Cardiac septum (tissue), 1 donor: ENCODE measurements around the gene CALCB. TPM values are rescaled to one million over a fixed set of nuclear protein-coding genes. Genes with fewer than 3 reads are reported as not detected.

Source experiments
- DNase-seq: peaks from one replicate; pipeline ENCODE4 v3.0.0-alpha.2; 2020; ENCODE audit warnings: low spot score
- intact Hi-C: fragments of 100-400 bp; cut with DNase I; formaldehyde crosslinking; loops from one replicate; pipeline ENCODE4 v1.14.0; 2022
- total RNA-seq: library from RNA; stranded (reverse); fragmentation: NEBNext Ultra II Directional; extraction: Animal tissue kit (Norgen Biotek cat#: 25700); gene quantifications from one replicate; pipeline ENCODE4 v1.2.1, GENCODE V29; 2021
- donor health status: DM: no; HTN: no; CAD: no.

CALCB gene
- total RNA-seq, 1 donor from 2014 or later = not detected

GRCh38 chr11:15071556-15072255, 1.7 kb upstream of the CALCB start:
- intact Hi-C loops = loop anchor here (5.0 to 10.0 kb wide), 2 partner anchors 99 to 537 kb away; partner anchors contain the start of gene CALCA
- DNase-seq = no peak

- intact Hi-C loops = loop anchor here (5.0 to 10.0 kb wide), 2 partner anchors 100 to 538 kb away; partner anchors contain the start of gene CALCA
- no peak for DNase-seq
These were observed 746 bp upstream of the CALCB start for GRCh38 chr11:15072551-15073143.

- intact Hi-C loops = loop anchor here (5.0 to 10.0 kb wide), 3 partner anchors 102 to 540 kb away; partner anchors contain the start of gene CALCA
- DNase-seq = peak; percentile 81
These were observed 1.1 kb downstream of the CALCB start for GRCh38 chr11:15074206-15075161.

DNA sequence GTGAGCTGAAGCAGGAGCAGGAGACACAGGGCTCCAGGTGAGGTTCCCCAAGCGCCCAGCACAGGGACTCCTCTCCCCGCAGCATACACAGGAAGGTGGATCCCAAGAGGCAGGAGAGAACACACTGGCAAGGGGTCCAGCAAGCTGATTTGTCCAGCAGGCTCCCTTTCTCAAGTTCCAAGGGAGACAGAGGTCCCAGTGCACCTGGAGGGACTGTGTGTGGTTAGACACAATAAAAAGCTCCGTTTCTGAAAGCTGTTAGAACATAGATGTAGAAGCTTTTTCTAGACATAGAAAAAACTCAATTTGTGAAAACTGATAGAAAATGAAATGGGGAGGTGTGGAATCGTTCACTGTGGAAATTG, 1.8 kb downstream of the CALCB start:
- DNase-seq = no peak
- intact Hi-C loops = loop anchor here (5.0 to 10.0 kb wide), 2 partner anchors 168 to 540 kb away; no protein-coding TSS in a partner anchor

- no peak for DNase-seq
- intact Hi-C loops = no loop called here
These were observed 17.8 kb downstream of the CALCB start for GRCh38 chr11:15091175-15091574.

GRCh38 chr11:15091625-15092024, 18.2 kb downstream of the CALCB start:
- no peak for DNase-seq
- intact Hi-C loops = no loop called here

- DNase-seq = no peak
- intact Hi-C loops = no loop called here
These were observed 20.0 kb downstream of the CALCB start for GRCh38 chr11:15093432-15093831.

- intact Hi-C loops = no loop called here
- no peak for DNase-seq
These were observed 22.4 kb downstream of the CALCB start for GRCh38 chr11:15095736-15096228.

- intact Hi-C loops = no loop called here
These were observed 24.0 kb downstream of the CALCB start for GRCh38 chr11:15097411-15097810.

DNA sequence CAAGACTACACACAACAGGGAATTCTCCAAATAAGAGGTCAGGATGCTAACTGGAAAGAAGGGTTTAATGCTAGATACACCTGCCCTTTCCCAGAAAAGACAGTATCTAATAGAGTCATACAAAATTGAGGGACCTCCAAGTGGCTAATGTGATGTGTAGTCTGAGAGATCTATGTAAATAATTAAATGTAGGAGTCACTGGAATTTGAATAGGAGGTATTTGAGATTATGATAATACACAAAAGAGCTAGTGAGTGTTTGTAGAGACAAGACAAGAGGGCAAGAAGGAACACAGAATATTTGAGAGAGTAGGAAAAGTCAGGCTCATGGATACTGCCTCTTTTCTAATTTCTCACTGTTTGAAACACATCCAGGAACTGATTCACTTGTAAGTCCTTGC, 25.9 kb downstream of the CALCB start:
- intact Hi-C loops = no loop called here
- no peak for DNase-seq

More at GRCh38 chr11:15097411-15097810, 24.0 kb downstream of the CALCB start:
- no peak for DNase-seq

GRCh38 chr11:15101072-15101709, 27.8 kb downstream of the CALCB start:
- intact Hi-C loops = loop anchor here (1.0 kb wide), 1 partner anchor 107 kb away; no protein-coding TSS in a partner anchor

GRCh38 chr11:15104166-15104565, 30.8 kb downstream of the CALCB start:
- intact Hi-C loops = no loop called here
- DNase-seq = no peak

More at GRCh38 chr11:15101072-15101709, 27.8 kb downstream of the CALCB start:
- DNase-seq = no peak

DNA sequence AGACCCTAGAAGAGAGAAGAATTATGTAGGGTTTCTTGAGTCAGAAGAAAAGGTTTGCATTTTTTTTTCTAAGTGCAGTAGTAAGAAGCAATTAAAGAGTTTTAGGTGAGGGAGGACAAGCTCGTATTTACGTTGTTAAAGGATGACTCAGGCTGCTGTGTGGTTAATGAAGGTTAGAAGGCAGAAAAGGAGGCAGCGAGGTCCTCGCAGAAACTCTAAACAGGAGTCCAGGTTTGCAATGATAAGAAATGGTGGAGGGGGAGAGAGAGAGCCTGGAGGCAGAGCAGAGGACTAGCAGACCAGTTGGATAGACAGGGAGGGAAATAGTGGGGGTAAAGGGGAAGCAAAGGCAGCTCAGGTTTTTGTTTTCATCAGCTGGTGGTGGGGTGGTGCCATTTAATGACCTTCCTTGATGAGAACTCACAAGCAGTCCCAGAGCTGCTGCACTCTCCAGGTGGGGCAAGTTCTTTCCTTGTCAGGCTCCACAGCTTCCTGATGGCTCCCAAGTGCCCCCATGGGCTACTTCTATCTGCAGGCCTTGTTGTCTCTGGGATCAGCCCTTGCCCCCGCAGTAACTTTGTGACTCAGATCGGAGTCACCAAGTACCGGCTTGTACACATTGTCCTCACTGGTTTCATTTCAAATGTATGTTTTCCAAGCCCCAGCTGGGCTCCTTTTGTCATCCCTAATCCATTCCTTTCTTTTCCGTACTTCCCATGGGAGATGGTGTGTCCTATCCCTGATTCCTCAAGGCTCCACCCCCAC, 33.0 kb downstream of the CALCB start:
- intact Hi-C loops = no loop called here
- no peak for DNase-seq

DNA sequence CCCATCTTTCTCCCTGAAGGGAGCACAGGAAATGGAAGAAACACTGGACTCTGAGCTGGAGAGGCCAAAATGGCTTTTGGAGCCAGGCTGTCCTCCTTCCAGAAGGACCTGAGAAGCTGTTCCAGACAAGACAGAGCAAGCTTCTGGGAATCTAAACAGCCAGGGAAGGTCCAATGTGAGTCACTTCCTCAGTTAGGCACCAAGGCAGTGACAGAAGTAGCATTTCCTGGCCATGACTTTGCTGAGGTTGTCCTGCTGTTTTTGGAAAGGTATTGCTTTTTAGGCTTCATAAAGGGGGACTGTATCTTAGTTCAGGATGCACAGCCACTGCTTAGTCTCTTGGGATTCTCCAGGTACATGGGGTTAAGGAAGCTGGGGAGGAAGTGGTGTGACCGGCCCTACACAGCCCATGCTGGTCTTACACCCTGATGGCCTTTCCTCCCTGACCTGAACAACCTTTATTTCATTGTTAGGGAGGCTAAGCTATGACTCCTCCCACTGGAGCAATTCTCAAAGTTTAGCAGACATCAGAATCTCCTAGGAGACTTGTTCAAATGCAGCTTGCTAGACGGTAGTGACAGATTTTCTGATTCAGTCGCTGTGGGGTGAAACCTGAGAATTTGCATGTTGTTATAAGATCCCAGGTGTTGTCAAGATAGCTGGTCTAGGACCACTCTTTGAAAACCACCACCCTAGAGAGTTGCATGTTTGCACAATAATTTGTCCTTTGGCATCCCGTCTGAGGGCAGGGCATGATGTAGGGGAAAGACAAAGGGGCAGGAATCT, 34.5 kb downstream of the CALCB start:
- intact Hi-C loops = no loop called here
- no peak for DNase-seq

- intact Hi-C loops = no loop called here
These were observed 35.3 kb downstream of the CALCB start for GRCh38 chr11:15108592-15109130.

DNA sequence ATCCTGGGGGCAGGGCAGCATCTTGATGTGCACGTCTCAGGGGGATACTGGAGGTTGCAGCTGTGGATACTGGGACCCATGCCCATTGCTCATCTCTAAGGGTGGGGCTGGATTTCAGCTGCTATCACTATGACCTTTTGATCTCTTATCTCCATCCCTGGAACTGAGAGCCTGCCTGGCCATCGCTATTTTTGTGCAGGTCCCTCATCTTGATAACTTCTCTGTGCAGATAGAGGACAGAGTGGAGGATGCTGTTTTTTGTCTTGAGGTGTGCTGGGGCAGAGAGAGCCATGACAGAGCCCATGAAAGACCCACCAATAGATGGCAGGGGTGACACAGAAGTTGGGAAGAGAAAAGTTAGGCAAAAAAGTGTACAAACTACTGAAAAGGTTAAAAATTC, 36.2 kb downstream of the CALCB start:
- intact Hi-C loops = no loop called here
- no peak for DNase-seq

More at GRCh38 chr11:15108592-15109130, 35.3 kb downstream of the CALCB start:
- no peak for DNase-seq

DNA sequence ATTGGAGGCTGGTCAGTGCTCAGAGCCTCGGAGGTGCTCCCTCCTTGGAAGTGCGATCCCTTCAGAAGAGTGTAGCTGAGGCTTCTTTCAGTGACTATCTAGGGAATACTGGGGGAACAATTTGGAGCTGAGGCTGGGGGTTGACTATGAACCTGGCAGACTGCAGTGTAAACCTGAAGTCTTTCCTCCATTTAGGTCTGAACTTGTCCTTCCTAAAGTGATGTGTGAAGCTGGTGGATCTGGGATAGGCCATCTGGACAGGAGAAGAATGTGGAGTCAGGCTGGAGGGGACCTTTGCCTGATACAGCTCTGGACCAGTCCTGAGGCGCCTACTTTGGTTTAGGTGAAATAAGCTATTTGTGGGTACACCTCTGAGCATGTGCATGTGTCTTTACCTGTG, 37.8 kb downstream of the CALCB start:
- no peak for DNase-seq
- intact Hi-C loops = no loop called here
